ENCODE results near the gene ELOB.

ELOB gene

DNA sequence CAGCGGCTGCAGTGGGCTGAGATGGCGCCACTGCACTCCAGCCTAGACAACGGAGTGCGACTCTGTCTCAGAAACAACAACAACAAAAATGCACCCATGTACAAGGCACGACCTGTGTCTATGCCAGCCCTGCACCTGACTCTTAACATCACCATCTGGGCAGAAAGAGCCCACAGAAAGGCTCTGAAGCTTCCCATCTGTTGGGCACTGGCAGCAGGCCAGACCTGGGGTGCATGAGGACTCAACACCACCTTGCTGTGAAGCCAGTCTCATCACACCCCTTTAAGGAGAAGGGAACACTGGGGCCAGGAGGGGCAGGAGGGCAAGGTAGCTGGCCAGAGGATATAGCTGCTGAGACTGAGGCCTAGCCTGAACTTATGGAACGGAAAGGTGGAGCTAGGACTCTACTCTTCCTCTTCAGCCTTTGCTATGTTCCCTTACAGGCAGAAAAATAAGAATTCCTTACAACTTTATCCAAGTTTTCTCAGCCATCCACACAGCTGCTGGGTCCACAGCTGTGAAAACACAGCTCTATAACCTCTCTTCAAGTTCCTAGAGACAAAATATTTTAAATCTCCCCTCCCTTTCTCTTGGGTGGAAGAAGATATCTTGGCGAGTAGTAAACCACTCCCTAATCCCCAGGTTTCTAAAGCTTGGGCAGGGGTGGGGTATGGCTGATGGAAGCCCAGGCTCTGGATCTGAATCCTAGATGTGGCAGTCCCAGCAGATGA lies 2.8 kb downstream of the ELOB start (continued):
- TF ChIP-seq, protein P1, sequence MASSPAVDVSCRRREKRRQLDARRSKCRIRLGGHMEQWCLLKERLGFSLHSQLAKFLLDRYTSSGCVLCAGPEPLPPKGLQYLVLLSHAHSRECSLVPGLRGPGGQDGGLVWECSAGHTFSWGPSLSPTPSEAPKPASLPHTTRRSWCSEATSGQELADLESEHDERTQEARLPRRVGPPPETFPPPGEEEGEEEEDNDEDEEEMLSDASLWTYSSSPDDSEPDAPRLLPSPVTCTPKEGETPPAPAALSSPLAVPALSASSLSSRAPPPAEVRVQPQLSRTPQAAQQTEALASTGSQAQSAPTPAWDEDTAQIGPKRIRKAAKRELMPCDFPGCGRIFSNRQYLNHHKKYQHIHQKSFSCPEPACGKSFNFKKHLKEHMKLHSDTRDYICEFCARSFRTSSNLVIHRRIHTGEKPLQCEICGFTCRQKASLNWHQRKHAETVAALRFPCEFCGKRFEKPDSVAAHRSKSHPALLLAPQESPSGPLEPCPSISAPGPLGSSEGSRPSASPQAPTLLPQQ (tag by site-specific recombination; IDR thresholded peaks at IDR 0.05), result 0 out of 2 replicates have a peak, but pooled peaks have one; percentile 45
- TF ChIP-seq, protein P2, sequence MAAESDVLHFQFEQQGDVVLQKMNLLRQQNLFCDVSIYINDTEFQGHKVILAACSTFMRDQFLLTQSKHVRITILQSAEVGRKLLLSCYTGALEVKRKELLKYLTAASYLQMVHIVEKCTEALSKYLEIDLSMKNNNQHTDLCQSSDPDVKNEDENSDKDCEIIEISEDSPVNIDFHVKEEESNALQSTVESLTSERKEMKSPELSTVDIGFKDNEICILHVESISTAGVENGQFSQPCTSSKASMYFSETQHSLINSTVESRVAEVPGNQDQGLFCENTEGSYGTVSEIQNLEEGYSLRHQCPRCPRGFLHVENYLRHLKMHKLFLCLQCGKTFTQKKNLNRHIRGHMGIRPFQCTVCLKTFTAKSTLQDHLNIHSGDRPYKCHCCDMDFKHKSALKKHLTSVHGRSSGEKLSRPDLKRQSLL (tag by site-specific recombination; IDR thresholded peaks at IDR 0.05), result peak; percentile 93

DNA sequence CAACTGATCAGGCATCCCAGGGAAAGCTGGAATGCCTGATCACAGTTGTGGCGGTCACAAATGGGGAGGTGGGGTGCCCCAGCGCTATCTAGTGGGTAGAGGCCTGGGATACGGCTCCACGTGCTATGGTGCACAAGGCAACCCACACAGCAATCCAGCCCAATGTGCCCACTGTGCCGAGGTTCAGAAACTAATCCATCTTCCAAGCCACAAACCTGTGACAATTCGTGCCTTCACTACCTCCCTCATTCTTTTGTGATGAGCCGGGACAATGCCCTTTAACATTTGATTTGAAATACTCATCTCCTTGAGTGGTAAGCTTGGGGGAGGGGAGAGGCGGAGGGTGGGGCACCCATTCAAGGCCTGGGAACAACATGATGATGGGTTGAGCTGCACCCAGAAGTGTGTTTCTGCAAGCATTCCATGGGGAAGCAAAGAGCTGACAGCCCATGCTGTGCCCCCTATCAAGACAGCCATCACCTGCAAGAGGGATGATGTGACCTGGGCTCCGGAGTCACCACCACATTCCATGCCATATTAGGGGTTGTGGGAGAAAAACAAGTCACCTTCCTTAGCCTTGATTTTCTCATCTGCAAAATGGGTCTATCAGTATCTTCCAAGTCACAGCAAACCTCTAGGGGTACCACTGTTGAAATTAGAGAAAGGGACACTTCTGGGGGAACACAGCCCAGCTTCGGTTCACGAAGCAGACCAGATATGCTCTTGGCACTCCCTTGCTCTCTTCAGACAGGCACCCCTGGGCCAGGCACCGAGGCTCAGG lies 3.7 kb downstream of the ELOB start:
- Histone ChIP-seq H3K36me3 (ENCODE audit: control insufficient read depth in 2 of 2, insufficient read depth in 1 of 2, low read length in 2 of 2) (peaks cover 14 to 76% of the 10 kb centered on the region in 2 experiments), H3K4me3 (ENCODE audit: low read depth, low read length) (no peak overlapping the region), H3K27ac (ENCODE audit: extremely low read depth, low read depth, low read length) (peak overlapping the region; percentile 53; the same call in 1 of the 2 replicates), H3K4me1 (ENCODE audit: control insufficient read depth, insufficient read depth, low read length) (peaks cover 2% of the 10 kb centered on the region), H3K9me3 (ENCODE audit: control insufficient read depth, insufficient read depth, low read depth, low read length) (no peaks in the 10 kb centered on the region)
- CTCF ChIA-PET, result interaction anchor here (1.2 to 1.7 kb wide), 3 partner anchors 49 to 95 kb away, joined by 3 to 8 read pairs (median 3); no protein-coding TSS in a partner anchor
- POLR2A ChIA-PET, result interaction anchor here (1.5 to 1.9 kb wide), 3 partner anchors 9 to 91 kb away, joined by 6 to 8 read pairs (median 6); partner anchors contain the start of genes KCTD5 and SRRM2
- TF ChIP-seq, protein P2 (tag by site-specific recombination; IDR thresholded peaks at IDR 0.05), result 0 out of 2 replicates have a peak, but pooled peaks have one; percentile 42
- TF ChIP-seq, protein P3, sequence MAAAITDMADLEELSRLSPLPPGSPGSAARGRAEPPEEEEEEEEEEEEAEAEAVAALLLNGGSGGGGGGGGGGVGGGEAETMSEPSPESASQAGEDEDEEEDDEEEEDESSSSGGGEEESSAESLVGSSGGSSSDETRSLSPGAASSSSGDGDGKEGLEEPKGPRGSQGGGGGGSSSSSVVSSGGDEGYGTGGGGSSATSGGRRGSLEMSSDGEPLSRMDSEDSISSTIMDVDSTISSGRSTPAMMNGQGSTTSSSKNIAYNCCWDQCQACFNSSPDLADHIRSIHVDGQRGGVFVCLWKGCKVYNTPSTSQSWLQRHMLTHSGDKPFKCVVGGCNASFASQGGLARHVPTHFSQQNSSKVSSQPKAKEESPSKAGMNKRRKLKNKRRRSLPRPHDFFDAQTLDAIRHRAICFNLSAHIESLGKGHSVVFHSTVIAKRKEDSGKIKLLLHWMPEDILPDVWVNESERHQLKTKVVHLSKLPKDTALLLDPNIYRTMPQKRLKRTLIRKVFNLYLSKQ (tag by site-specific recombination; IDR thresholded peaks at IDR 0.05; ENCODE audit: borderline replicate concordance), result no peak
- TF ChIP-seq, protein P4, sequence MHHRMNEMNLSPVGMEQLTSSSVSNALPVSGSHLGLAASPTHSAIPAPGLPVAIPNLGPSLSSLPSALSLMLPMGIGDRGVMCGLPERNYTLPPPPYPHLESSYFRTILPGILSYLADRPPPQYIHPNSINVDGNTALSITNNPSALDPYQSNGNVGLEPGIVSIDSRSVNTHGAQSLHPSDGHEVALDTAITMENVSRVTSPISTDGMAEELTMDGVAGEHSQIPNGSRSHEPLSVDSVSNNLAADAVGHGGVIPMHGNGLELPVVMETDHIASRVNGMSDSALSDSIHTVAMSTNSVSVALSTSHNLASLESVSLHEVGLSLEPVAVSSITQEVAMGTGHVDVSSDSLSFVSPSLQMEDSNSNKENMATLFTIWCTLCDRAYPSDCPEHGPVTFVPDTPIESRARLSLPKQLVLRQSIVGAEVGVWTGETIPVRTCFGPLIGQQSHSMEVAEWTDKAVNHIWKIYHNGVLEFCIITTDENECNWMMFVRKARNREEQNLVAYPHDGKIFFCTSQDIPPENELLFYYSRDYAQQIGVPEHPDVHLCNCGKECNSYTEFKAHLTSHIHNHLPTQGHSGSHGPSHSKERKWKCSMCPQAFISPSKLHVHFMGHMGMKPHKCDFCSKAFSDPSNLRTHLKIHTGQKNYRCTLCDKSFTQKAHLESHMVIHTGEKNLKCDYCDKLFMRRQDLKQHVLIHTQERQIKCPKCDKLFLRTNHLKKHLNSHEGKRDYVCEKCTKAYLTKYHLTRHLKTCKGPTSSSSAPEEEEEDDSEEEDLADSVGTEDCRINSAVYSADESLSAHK (tag by site-specific recombination; IDR thresholded peaks at IDR 0.05), result 0 out of 2 replicates have a peak, but pooled peaks have one; percentile 11
- TF ChIP-seq ZSCAN16 (tag by site-specific recombination; IDR thresholded peaks at IDR 0.05) (no peak), ZNF354C (tag by site-specific recombination; IDR thresholded peaks at IDR 0.05; ENCODE audit: borderline replicate concordance, low read depth) (no peak), KLF1 (tag by site-specific recombination; IDR thresholded peaks at IDR 0.05) (peak; percentile 9; the same call in 1 of the 2 replicates), ZFHX2 (tag by site-specific recombination; conservative IDR thresholded peaks at IDR 0.05) (peak; percentile 21; the same call in 1 of the 2 replicates), EGR2 (tag by site-specific recombination; IDR thresholded peaks at IDR 0.05; ENCODE audit: low read depth) (peak; percentile 30; the same call in 1 of the 2 replicates), ZSCAN23 (tag by site-specific recombination; IDR thresholded peaks at IDR 0.05) (0 out of 2 replicates have a peak, but pooled peaks have one; percentile 22), ZBTB17 (tag by site-specific recombination; IDR thresholded peaks at IDR 0.05) (0 out of 2 replicates have a peak, but pooled peaks have one; percentile 31), GLI4 (tag by site-specific recombination; IDR thresholded peaks at IDR 0.05) (0 out of 2 replicates have a peak, but pooled peaks have one; percentile 19)
- TF ChIP-seq, protein P5, sequence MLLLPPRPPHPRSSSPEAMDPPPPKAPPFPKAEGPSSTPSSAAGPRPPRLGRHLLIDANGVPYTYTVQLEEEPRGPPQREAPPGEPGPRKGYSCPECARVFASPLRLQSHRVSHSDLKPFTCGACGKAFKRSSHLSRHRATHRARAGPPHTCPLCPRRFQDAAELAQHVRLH (tag by site-specific recombination; IDR thresholded peaks at IDR 0.05), result peak; percentile 76
- TF ChIP-seq, protein P6, sequence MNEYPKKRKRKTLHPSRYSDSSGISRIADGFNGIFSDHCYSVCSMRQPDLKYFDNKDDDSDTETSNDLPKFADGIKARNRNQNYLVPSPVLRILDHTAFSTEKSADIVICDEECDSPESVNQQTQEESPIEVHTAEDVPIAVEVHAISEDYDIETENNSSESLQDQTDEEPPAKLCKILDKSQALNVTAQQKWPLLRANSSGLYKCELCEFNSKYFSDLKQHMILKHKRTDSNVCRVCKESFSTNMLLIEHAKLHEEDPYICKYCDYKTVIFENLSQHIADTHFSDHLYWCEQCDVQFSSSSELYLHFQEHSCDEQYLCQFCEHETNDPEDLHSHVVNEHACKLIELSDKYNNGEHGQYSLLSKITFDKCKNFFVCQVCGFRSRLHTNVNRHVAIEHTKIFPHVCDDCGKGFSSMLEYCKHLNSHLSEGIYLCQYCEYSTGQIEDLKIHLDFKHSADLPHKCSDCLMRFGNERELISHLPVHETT (tag by site-specific recombination; IDR thresholded peaks at IDR 0.05), result peak; percentile 27; the same call in 1 of the 2 replicates
- TF ChIP-seq, protein P7, sequence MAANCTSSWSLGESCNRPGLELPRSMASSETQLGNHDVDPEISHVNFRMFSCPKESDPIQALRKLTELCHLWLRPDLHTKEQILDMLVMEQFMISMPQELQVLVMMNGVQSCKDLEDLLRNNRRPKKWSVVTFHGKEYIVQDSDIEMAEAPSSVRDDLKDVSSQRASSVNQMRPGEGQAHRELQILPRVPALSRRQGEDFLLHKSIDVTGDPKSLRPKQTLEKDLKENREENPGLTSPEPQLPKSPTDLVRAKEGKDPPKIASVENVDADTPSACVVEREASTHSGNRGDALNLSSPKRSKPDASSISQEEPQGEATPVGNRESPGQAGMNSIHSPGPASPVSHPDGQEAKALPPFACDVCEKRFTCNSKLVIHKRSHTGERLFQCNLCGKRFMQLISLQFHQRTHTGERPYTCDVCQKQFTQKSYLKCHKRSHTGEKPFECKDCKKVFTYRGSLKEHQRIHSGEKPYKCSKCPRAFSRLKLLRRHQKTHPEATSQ (tag by site-specific recombination; IDR thresholded peaks at IDR 0.05), result 0 out of 2 replicates have a peak, but pooled peaks have one; percentile 24
- TF ChIP-seq, protein P8, sequence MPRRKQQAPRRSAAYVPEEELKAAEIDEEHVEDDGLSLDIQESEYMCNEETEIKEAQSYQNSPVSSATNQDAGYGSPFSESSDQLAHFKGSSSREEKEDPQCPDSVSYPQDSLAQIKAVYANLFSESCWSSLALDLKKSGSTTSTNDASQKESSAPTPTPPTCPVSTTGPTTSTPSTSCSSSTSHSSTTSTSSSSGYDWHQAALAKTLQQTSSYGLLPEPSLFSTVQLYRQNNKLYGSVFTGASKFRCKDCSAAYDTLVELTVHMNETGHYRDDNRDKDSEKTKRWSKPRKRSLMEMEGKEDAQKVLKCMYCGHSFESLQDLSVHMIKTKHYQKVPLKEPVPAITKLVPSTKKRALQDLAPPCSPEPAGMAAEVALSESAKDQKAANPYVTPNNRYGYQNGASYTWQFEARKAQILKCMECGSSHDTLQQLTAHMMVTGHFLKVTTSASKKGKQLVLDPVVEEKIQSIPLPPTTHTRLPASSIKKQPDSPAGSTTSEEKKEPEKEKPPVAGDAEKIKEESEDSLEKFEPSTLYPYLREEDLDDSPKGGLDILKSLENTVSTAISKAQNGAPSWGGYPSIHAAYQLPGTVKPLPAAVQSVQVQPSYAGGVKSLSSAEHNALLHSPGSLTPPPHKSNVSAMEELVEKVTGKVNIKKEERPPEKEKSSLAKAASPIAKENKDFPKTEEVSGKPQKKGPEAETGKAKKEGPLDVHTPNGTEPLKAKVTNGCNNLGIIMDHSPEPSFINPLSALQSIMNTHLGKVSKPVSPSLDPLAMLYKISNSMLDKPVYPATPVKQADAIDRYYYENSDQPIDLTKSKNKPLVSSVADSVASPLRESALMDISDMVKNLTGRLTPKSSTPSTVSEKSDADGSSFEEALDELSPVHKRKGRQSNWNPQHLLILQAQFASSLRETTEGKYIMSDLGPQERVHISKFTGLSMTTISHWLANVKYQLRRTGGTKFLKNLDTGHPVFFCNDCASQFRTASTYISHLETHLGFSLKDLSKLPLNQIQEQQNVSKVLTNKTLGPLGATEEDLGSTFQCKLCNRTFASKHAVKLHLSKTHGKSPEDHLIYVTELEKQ (tag by site-specific recombination; IDR thresholded peaks at IDR 0.05; ENCODE audit: borderline replicate concordance), result no peak
